Urinary bladder (tissue), 4 donors: ENCODE data around the gene ZDHHC24. TPM values are rescaled to one million over a fixed set of nuclear protein-coding genes. Genes with fewer than 3 reads are reported as not detected.
A peak's percentile ranks its signal among the peaks of the same experiment; 100 is the strongest.

ENCODE experiments used
- DNase-seq: peaks from one replicate; pipeline ENCODE4 v3.0.0-alpha.2; 2015; ENCODE audit errors: extremely low spot score
- H3K27ac ChIP-seq: one replicate; pipeline ENCODE4 v1.5.1; 2013; ENCODE audit warnings: low read depth, mild to moderate bottlenecking, moderate library complexity
- H3K36me3 ChIP-seq: one replicate; pipeline ENCODE4 v1.6.1; 2013; ENCODE audit warnings: mild to moderate bottlenecking, moderate library complexity; ENCODE audit not compliant: insufficient read depth
- H3K4me1 ChIP-seq: one replicate; pipeline ENCODE4 v1.6.1; 2013; ENCODE audit warnings: mild to moderate bottlenecking, moderate library complexity; ENCODE audit not compliant: insufficient read depth
- H3K4me3 ChIP-seq: one replicate; pipeline ENCODE4 v1.5.1; 2013; ENCODE audit warnings: low read depth, low read length
- WGBS: extraction: QIAGEN DNeasy Blood & Tissue Kit; methylation state at CpG from one replicate; pipeline ENCODE4 v1.1.7; 2013; 5-methylcytosine and 5-hydroxymethylcytosine counted together
- polyA plus RNA-seq: library from polyadenylated mRNA; stranded (reverse); fragments of 200-250 nt; gene quantifications from one replicate; pipeline ENCODE4 v1.2.3, GENCODE V29; 2013
- total RNA-seq: library from RNA; depleted of rRNA; stranded (reverse); fragments of >200 nt; gene quantifications from one replicate; pipeline ENCODE4 v1.2.3, GENCODE V29; 2014
- donor health status: healthy with polysubstance abuse.
- donor health status: healthy.

The ZDHHC24 gene
- total and polyA plus RNA-seq, 2 donors, result 5.0 to 11.4 TPM

DNA sequence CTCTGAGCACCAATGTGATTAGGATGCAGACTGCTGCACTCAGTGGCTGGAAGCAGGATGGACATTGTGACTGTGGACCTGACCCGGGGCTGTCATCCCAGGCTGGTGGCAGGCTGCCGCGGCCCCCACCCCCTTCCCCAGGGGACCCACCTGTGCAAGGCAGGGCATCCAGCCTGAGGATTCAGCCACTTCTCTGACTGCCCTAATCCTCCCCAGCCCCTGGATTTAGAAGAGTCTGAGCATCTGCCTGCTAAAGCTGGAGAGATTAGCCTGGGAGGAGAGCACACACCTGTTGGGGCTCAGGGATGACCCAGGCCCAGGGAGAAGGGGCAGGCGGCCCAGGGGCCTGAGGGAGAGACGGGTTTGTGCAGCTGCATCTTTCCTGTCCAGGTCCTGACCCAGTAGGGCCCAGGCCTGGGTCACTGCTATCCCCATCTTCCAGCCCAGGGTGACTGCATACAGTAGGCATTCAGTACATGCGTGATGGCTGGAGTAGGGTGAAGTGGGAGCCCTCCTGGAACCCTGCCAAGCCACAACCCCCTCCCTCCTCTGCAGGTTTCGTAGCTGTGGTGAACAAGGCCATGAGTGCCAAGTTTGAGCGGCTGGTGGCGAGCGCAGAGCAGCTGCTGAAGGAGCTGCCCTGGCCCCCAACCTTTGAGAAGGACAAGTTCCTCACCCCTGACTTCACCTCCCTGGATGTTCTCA, 53.5 kb downstream of the ZDHHC24 start:
- Histone ChIP-seq H3K36me3 (peaks cover 4% of the 10 kb centered on the region), H3K4me3 (no peak overlapping the region), H3K27ac (no peak overlapping the region), H3K4me1 (no peaks in the 10 kb centered on the region)
- no peak for DNase-seq
- 92% methylated on average over 10 of the region's 10 CpGs for WGBS

DNA sequence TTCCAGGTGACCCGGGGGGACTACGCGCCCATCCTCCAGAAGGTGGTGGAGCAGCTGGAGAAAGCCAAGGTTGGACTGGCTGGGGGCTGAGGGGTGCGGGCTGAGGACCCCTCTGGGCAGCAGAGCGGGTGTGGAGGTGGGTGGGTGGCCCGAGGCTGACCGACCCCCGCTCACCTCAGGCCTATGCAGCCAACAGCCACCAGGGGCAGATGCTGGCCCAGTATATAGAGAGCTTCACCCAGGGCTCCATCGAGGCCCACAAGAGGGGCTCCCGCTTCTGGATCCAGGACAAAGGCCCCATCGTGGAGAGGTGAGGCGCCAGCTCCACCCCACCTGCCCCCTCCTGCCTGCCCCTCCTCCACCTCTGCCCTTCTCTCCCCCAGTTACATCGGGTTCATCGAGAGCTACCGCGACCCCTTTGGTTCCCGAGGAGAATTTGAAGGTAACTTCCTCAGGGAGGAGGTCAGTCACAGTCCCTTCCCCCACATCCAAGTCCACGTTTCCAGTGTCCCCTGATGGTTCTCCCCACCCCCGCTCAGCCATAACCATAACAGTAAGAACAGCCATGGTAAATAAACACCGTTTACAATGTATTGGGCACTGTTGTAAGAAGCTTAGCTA, 54.4 kb downstream of the ZDHHC24 start:
- Histone ChIP-seq H3K4me1 (no peaks in the 10 kb centered on the region), H3K4me3 (no peak overlapping the region), H3K36me3 (peaks cover 4% of the 10 kb centered on the region), H3K27ac (no peak overlapping the region)
- 63% methylated on average over 20 of the region's 20 CpGs for WGBS
- DNase-seq, result no peak

DNA sequence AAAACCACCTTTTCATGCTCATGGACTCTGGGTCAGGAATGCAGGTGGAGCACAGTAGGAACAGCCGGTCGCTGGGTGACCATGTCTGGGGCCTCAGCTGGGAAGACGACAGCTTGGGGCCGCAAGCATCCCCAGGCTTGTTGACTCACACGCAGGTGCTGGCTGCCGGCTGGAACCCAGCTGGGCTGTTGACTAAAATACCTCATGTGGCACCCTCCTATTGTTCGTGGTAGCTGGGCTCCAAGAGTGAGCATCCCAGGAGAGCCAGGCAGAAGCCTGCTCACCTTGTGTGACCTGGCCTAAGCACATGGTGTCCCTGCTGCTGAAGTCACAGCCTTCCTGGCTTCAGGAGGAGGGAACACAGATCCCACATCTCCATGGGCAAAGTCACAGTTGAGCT, 56.2 kb downstream of the ZDHHC24 start:
- DNase-seq, result no peak
- no peak overlapping the region for H3K4me3 ChIP-seq
- no peaks in the 10 kb centered on the region for H3K4me1 ChIP-seq
- no peak overlapping the region for H3K27ac ChIP-seq
- H3K36me3 ChIP-seq, result peaks cover 4% of the 10 kb centered on the region
- WGBS, result 92% methylated on average over 7 of the region's 7 CpGs

DNA sequence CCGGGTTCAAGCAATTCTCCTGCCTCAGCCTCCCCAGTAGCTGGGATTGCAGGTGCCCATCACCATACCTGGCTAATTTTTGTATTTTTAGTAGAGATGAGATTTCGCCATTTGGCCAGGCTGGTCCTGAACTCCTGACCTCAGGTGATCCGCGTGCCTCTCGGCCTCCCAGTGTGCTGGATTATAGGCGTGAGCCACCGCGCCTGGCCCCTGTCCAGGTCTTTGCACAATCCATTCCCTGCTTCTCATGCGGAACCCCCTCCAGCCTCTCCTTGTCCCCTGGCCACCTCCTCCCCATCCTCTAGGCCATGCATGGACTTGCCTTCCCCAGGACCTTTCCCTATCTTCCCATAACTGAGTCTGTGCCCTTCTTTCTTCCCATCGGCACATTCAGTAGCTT, 56.9 kb downstream of the ZDHHC24 start:
- Histone ChIP-seq H3K4me1 (no peaks in the 10 kb centered on the region), H3K27ac (no peak overlapping the region), H3K36me3 (peaks cover 4% of the 10 kb centered on the region), H3K4me3 (no peak overlapping the region)
- no peak for DNase-seq
- WGBS, result 92% methylated on average over 10 of the region's 10 CpGs

DNA sequence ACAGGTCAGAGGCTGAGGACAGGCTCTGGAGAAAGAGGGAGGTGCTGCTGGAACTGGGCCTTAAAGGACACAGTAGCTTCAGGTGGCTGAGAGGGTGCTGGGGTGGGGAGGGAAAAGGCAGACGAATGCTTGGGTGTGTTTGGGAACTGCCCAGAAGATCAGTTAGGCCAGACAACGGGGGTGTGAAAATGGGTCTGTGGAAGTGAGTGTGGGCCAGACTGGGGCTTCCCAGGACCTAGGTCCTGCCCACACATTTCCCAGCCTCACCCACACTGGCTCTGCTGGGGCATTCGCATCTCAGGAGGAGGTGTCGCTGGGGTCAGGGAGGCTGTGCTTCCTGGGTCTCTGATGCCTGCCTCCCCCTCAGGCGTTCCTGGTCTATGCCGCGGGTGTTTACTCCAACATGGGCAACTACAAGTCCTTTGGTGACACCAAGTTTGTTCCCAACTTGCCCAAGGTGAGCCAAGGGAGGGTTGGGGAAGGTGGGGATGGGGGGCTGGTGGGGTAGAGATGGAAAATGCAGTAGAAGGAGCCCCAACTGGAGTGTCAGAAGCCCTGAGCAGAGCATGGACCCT, 61.0 kb downstream of the ZDHHC24 start:
- WGBS, result 89% methylated on average over 7 of the region's 7 CpGs
- no peak for DNase-seq
- no peaks in the 10 kb centered on the region for H3K4me1 ChIP-seq
- H3K27ac ChIP-seq, result no peak overlapping the region
- peaks cover 4% of the 10 kb centered on the region for H3K36me3 ChIP-seq
- H3K4me3 ChIP-seq, result no peak overlapping the region

DNA sequence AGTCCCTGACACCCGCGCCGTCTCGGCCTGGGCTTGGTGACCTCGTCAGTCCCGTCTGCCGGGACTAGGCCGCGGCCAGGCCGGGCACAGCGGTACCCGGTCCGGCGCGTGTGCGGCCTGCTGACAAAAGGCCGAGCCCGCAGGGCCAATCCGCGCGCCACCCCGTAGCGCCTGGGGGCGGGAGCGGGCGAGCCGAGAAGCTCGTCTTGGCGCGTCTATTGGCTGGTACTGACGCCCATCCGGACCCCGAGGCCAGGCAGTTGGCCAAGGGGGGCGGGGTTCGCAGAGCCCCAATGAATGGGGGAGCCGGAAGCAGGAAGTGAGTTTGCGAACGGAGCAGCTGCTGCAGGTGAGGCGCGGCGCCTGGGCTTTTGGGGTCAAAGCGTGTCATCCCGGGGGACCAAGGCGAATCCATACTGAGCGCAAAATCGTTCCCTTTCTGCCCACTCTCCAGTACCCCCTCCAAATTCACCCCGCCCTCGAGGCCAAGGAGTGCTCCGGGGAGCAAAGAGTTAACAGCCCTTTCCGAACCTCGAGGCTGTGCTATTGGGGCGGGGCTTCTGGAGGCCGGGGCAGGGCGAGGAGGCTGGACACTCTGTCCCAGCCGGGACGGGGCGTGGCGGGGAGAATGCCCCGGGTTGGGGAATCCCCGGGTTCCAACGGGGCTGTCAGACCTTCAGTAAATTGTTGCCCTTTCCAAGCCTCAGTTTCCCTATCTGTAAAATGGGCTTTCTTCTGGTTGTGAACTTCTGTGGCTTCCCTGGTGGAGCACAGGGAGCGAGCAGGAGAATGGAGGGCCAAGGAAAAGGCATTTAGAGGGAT, 65.5 kb downstream of the ZDHHC24 start, which contains the start of gene DPP3:
Gene DPP3, plus strand, starts transcription at position 318 of the 822 bp plus-strand sequence. CDS start 1,767 bp downstream, outside the sequence.
- Histone ChIP-seq H3K4me3 (peak within 1 kb of the TSS; percentile 54), H3K4me1 (no peaks in the 10 kb centered on the region), H3K36me3 (no peaks in the 10 kb centered on the region), H3K27ac (peak within 1 kb of the TSS; percentile 70)
- WGBS, result under 1% methylated on average over 62 of the region's 62 CpGs
- peak; percentile 90 for DNase-seq

DNA sequence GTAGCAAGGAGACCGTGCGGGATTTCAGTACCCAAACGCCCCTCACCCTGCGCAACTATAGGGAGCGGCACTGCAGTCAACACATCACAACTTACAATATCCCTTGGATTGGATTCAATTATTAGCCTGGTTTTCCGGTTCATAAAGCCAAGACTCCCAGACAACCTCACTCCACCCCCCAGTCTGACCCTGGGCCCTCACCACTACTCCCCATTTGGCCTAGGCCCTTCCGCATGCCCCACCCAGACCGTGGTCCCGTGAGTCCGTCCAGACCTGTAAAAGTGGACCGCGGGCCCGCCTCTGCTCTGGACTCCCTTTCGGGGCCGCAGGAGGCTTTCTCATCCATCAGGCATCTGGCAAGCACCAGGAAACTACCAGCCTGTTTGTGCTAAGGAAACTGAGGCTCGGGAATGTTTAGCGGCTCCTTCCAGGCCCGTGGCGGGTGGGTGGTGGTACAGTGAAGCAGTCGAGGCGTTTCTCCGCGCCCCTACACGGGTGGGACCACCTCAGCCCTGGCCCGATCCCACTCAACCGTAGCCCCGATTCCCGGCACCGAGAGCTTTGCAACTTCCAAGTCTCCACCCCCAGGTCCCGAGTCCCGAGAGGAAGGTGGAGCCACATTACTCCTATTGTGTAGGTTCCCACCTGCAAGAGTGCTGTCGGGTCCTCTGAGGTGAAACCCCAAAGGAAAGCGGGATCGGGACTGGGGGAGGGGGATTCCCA, 66.3 kb downstream of the ZDHHC24 start:
- 1% methylated on average over 34 of the region's 34 CpGs for WGBS
- H3K36me3 ChIP-seq, result no peaks in the 10 kb centered on the region
- peak overlapping the region; percentile 54 for H3K4me3 ChIP-seq
- peak overlapping the region; percentile 70 for H3K27ac ChIP-seq
- DNase-seq, result peak; percentile 37
- H3K4me1 ChIP-seq, result no peaks in the 10 kb centered on the region

DNA sequence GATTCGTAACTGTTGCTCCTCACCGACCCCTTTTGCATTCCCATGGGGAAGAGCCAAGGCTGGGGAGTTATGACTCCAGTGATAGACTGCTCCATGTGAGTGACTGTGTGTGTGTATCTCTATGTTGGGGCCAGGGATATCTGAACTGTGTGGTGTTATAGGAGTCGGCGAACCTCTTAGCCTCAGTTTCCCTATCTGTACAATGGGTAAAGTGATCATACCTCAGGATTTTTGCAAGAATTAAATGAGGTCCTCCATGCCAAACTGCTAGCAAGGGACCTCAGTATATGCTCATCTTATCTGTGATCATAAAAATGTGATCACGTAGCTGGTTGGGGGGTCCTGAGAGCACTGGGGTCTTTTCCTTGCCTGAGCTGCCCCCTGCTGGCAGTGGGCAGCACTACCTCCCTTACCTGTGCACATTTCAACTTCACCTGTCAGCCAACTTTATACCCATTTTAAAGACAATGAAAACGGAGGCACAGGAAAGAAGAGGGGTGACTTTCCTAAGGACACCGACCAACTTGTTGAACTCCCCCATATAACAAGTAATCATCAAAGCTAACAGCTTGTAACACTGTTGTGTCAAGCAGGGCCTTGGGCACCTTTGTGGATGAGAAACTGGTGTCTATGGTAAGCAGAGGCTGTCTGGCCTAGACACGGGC, 67.0 kb downstream of the ZDHHC24 start:
- Histone ChIP-seq H3K27ac (no peak overlapping the region), H3K4me3 (peak overlapping the region; percentile 54), H3K4me1 (no peaks in the 10 kb centered on the region), H3K36me3 (no peaks in the 10 kb centered on the region)
- DNase-seq, result no peak
- 47% methylated on average over 8 of the region's 8 CpGs for WGBS

DNA sequence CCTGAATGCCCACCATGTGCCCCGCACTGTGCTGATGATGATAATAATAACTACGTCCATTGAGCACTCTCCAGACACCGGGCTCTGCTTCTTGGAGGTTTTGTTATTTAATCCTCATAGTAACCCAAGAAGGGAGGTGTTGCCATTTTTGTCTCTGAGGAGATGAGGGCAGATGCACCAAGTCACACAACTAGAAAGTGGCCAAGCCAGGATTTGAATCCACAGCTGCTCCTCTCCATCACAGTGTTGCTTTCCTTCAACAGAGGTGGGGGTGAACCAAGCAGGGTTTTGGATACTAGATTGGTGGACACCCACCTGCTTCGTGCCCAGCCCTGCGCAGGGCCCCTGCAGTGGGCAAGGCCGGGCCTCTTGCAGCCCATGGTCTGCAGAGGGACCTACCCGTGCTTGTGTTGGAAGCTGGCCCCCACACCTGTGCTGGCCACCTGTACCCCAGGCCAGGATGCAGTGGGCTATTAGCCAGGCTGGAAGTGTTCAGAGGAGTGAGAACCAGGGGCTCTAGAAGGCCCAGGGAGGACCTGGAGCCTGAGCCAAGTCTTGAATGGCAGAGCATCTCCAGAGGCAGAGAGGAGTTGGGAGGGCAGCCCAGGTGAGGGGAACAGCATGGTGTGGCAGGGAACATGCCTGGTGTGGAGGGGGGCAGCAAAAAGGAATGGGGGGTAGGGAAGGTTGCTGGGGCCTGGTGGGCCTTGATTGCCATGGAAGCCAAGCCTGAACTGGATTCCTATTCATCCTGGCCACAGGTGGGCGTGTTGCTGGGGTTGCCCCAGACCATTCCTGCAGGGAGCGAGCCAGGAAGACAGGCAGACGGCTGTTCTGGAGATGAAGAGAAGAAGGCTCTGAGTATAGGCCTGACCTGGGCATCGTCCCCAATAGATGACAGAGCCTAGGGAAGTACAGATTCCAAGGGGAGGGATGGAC, 68.3 kb downstream of the ZDHHC24 start:
- WGBS, result 86% methylated on average over 11 of the region's 11 CpGs

DNA sequence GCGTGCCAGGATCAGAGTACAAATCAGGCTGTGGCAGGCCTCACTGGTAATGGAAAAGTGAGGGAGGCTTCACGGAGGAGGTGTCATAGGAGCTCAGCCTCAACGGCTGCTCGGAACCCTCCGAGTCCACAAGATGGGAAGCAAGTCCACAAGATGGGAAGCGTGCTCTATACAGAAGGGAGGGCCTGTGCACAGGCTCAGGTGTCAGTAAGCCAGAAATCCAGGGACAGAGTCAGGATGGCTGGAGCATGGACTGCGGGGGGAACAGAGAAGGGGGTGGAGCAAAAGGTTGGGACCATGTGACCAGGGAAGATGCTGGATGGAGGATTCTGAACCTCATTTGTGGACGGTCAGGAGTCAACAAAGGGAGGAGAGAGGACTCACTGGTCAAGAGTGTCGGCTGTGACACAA, 69.0 kb downstream of the ZDHHC24 start:
- DNase-seq, result no peak
- Histone ChIP-seq H3K27ac (no peak overlapping the region), H3K4me1 (no peaks in the 10 kb centered on the region), H3K4me3 (no peak overlapping the region), H3K36me3 (peaks cover 2% of the 10 kb centered on the region)
- 51% methylated on average over 9 of the region's 9 CpGs for WGBS

More for the DNA sequence above, 68.3 kb downstream of the ZDHHC24 start:
- Histone ChIP-seq H3K4me1 (no peaks in the 10 kb centered on the region), H3K27ac (no peak overlapping the region), H3K4me3 (no peak overlapping the region), H3K36me3 (peaks cover 2% of the 10 kb centered on the region)
- DNase-seq, result no peak

DNA sequence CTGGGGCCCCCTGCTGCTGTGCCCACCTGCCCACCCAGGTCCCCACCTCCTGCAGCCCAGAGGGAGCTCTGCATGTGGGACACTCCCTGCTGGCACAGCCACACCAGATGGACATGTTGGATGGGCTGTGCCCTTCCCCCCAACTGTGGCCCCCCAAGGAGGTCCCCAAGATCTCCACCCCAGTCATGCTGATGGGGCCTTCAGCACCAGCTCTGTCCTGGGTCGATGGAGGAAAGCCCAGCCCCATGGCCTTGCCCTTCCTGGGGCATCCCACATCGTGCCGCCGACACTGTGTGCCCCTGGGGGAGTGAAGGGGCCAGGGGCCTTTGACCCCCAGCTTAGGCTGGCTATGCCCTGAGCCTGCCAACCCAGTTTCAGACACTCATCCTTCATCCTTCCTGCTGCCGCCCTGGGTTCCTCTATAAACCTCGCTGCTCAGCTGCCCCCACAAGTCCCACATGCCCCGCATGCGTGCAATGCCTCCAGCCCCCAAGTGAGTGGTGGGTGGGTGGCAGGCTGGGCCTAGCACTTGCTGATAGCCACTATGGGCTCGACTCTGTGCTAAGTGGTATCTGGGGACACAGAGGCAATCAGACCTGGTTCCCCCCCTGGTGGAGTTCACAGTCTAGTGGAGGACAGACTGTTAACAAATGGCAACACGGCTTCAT, 69.5 kb downstream of the ZDHHC24 start:
- H3K4me3 ChIP-seq, result no peak overlapping the region
- H3K27ac ChIP-seq, result no peak overlapping the region
- 81% methylated on average over 10 of the region's 10 CpGs for WGBS
- H3K36me3 ChIP-seq, result peaks cover 2% of the 10 kb centered on the region
- H3K4me1 ChIP-seq, result no peaks in the 10 kb centered on the region
- no peak for DNase-seq
